Measurements from ENCODE around the gene AK1. TPM values are rescaled to one million over a fixed set of nuclear protein-coding genes. Genes with fewer than 3 reads are reported as not detected.
A peak's percentile ranks its signal among the peaks of the same experiment; 100 is the strongest.

AK1 gene
- total and polyA plus RNA-seq, 2 of the 8 experiments (the other 6 are each of a cell fraction or from before 2014, with no cell fraction given): 37.9 to 39.2 TPM

DNA sequence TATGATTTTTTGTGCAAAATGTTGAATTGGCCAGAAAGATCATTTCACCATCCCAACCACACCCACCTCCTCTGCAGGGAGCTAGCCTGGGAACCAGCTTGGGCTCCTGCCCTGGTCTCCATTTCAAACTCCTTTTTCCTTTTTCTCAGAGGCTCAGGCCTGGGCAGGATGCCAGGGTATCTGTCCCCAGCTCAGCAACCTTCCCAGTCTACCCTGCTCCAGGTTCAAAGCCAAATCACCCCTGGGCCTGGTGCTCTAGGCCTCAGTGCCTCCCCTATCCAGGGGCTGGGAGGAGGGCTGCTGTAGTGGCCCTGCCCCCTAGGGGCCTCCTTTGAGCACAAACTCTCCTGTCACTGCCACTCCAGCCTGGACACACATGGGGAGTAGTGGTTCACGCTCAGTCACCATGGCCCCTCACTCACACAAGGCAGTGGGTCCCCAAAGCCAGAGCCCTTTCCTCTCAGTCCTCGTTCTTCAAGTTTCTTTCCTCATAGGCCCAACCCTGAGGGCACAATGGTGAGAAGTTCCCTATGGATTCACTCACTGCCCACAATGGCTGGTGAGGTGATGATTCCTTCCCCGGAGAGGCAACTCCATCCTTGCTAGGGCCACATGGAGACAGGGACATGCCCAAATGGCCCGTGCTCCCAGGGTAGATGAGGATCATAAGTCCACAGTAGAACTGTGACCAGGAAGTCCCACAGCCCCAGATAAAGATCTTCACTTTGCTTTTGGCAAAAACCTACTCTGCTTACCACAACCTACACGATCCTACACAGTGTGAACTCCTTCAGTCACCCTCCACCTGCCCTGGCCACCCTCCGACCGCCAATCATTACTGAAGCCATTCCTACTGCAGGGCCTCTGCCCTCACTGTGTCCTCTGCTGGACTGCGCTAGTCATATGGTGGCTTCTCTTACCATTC, 41.0 kb upstream of the AK1 start:
- H2AK5ac ChIP-seq (ENCODE audit: low read depth, low read length): peak overlapping the region; percentile 78; the same call in 1 of the 2 replicates
- no peak overlapping the region for H3K14ac ChIP-seq (ENCODE audit: insufficient read length)
- no peak overlapping the region for H3K23ac ChIP-seq (ENCODE audit: insufficient read length)
- peaks cover 0 to 3% of the 10 kb centered on the region in 2 experiments for H4K20me1 ChIP-seq (replicated peaks in 1 of 2; ENCODE audit: control insufficient read depth in 1 of 2, insufficient read depth in 2 of 2, low read length in 2 of 2)
- DNase-seq (ENCODE audit: low read depth in 1 of 2, low spot score in 2 of 2) (no peak), FAIRE-seq (no peak)
- 81% methylated on average over 8 of the region's 8 CpGs; no CpG with 5 or more reads in 1 of the 2 experiments for whole genome bisulfite sequencing, 2 experiments (ENCODE audit: extremely low coverage in 1 of 2, insufficient coverage in 1 of 2, insufficient read length in 1 of 2, insufficient replicate concordance in 2 of 2, low coverage in 1 of 2, low lambda C conversion rate in 2 of 2, missing lambda C conversion rate in 1 of 2)
- H3K79me2 ChIP-seq (ENCODE audit: control insufficient read depth in 1 of 2, insufficient read depth in 2 of 2, low read length in 2 of 2): no peaks in the 10 kb centered on the region
- H2BK20ac ChIP-seq (ENCODE audit: low read length): no peak overlapping the region
- no peak overlapping the region for H3K4ac ChIP-seq (replicated peaks; ENCODE audit: insufficient read length, low read depth, low read length)
- H3K79me1 ChIP-seq (ENCODE audit: low read depth, low read length): no peaks in the 10 kb centered on the region
- H3K18ac ChIP-seq (ENCODE audit: extremely low read depth, low read length): no peak overlapping the region
- 0 out of 2 replicates have a peak overlapping the region, but pooled peaks have one; percentile 48 for H4K8ac ChIP-seq (ENCODE audit: extremely low read depth, insufficient read depth, low read length)
- H3K4me1 ChIP-seq (replicated peaks in 1 of 4; ENCODE audit: control insufficient read depth in 3 of 4, insufficient read depth in 4 of 4, low read length in 3 of 4): peaks cover 4 to 8% (median 7%) of the 10 kb centered on the region in 4 experiments
- H2BK12ac ChIP-seq (ENCODE audit: low read depth, low read length): peak overlapping the region; percentile 39; the same call in 1 of the 2 replicates
- H3K27ac ChIP-seq (ENCODE audit: low read depth, low read length): no peak overlapping the region
- no peak overlapping the region for H4K5ac ChIP-seq (ENCODE audit: insufficient read length, low read depth, low read length)
- no peak overlapping the region for H2AFZ ChIP-seq (ENCODE audit: low read length)
- H2BK120ac ChIP-seq (replicated peaks; ENCODE audit: low read depth, low read length): no peak overlapping the region
- no peaks in the 10 kb centered on the region for H3K9me3 ChIP-seq (ENCODE audit: insufficient read depth in 2 of 2, low read depth in 1 of 2, low read length in 1 of 2)
- H3K23me2 ChIP-seq (ENCODE audit: low read depth, low read length): peaks cover 5% of the 10 kb centered on the region
- no peak overlapping the region for H3K4me2 ChIP-seq (ENCODE audit: insufficient read depth in 1 of 2, low read depth in 2 of 2, low read length in 2 of 2)
- no peak overlapping the region for H2BK15ac ChIP-seq (ENCODE audit: low read length)
- no peak overlapping the region for H3K56ac ChIP-seq (replicated peaks; ENCODE audit: insufficient read length, low read depth, low read length)
- no peak overlapping the region for H4K91ac ChIP-seq (replicated peaks; ENCODE audit: insufficient read length, low read length)
- no peak overlapping the region for H3K9ac ChIP-seq (replicated peaks in 1 of 4; ENCODE audit: extremely low read depth in 1 of 4, low read depth in 3 of 4, low read length in 3 of 4)
- H3K4me3 ChIP-seq (ENCODE audit: extremely low read depth in 1 of 4, insufficient read depth in 2 of 4, low read depth in 3 of 4, low read length in 4 of 4): no peak overlapping the region
- ChIA-PET CTCF (ENCODE audit: partially characterized antibody) (interaction anchor here (0.6 to 6.7 kb wide), 18 partner anchors 10 to 1361 kb away, joined by 3 to 114 read pairs (median 4); partner anchors contain the start of genes ST6GALNAC6 and TOR2A), POLR2A (ENCODE audit: partially characterized antibody) (interaction anchor here (0.6 to 3.7 kb wide), 9 partner anchors 10 to 45 kb away, joined by 3 to 16 read pairs (median 4); partner anchors contain the start of gene ST6GALNAC6)
- H3K27me3 ChIP-seq (replicated peaks in 1 of 4; ENCODE audit: control insufficient read depth in 3 of 4, extremely low read depth in 1 of 4, insufficient read depth in 3 of 4, low read length in 3 of 4): peaks cover 0 to 14% (median 10%) of the 10 kb centered on the region in 4 experiments; a peak in 5 of 7 replicates
- H3K36me3 ChIP-seq (ENCODE audit: control insufficient read depth in 2 of 4, insufficient read depth in 4 of 4, low read length in 3 of 4): no peaks in the 10 kb centered on the region
- no peak overlapping the region for H2BK5ac ChIP-seq (ENCODE audit: low read depth, low read length)
- TF ChIP-seq CHD2 (IDR thresholded peaks at IDR 0.05; ENCODE audit: low read length) (no peak), YY1 (IDR thresholded peaks at IDR 0.05; ENCODE audit: low read depth, low read length) (no peak), CTBP2 (IDR thresholded peaks at IDR 0.05; ENCODE audit: borderline replicate concordance, insufficient read depth, insufficient read length, low read length) (no peak), SP2 (IDR thresholded peaks at IDR 0.05; ENCODE audit: low read length) (no peak), ASH2L (IDR thresholded peaks at IDR 0.05; ENCODE audit: low read length) (no peak), SP4 (IDR thresholded peaks at IDR 0.05; ENCODE audit: low read length) (no peak)
- TF ChIP-seq, protein P1, sequence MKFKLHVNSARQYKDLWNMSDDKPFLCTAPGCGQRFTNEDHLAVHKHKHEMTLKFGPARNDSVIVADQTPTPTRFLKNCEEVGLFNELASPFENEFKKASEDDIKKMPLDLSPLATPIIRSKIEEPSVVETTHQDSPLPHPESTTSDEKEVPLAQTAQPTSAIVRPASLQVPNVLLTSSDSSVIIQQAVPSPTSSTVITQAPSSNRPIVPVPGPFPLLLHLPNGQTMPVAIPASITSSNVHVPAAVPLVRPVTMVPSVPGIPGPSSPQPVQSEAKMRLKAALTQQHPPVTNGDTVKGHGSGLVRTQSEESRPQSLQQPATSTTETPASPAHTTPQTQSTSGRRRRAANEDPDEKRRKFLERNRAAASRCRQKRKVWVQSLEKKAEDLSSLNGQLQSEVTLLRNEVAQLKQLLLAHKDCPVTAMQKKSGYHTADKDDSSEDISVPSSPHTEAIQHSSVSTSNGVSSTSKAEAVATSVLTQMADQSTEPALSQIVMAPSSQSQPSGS (IDR thresholded peaks at IDR 0.05; ENCODE audit: low read length): no peak

Data from H1 (cell line).